Measurements from ENCODE around the gene TRABD2B.

Gene TRABD2B

DNA sequence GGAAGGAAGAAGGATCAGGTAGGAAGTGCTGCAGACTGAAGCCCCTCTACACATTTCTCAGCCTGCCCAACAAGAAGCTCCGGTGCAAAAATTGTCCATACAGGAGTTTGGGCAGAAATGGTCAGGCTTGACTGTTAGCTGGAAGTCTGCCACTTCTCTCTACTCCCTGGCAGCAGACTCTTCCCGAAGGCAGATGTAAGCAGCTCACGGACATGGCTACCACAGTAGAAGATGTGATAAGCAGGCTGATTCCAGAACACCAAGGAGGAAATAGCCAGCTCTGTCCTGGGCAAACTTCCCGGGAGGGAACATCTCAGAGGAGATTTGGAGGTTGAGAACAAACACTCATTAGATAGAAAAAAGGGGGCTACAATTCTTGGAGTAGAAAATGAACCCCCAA lies 52.6 kb downstream of the TRABD2B start:
- POLR2A ChIA-PET: no interaction called here
- DNase-seq (ENCODE audit: extremely low spot score): no peak
- TF ChIP-seq, protein P1, sequence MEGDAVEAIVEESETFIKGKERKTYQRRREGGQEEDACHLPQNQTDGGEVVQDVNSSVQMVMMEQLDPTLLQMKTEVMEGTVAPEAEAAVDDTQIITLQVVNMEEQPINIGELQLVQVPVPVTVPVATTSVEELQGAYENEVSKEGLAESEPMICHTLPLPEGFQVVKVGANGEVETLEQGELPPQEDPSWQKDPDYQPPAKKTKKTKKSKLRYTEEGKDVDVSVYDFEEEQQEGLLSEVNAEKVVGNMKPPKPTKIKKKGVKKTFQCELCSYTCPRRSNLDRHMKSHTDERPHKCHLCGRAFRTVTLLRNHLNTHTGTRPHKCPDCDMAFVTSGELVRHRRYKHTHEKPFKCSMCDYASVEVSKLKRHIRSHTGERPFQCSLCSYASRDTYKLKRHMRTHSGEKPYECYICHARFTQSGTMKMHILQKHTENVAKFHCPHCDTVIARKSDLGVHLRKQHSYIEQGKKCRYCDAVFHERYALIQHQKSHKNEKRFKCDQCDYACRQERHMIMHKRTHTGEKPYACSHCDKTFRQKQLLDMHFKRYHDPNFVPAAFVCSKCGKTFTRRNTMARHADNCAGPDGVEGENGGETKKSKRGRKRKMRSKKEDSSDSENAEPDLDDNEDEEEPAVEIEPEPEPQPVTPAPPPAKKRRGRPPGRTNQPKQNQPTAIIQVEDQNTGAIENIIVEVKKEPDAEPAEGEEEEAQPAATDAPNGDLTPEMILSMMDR (IDR thresholded peaks at IDR 0.05; ENCODE audit: control extremely low read depth, extremely low read depth, low read depth, missing control alignments): no peak
- CTCF ChIA-PET: interaction anchor here (2.3 kb wide), 1 partner anchor 9 kb away, joined by 7 read pairs; no protein-coding TSS in a partner anchor

- ChIA-PET CTCF (no interaction called here), POLR2A (no interaction called here)
- TF ChIP-seq, protein P1 (IDR thresholded peaks at IDR 0.05; ENCODE audit: control extremely low read depth, extremely low read depth, low read depth, missing control alignments): no peak
- DNase-seq (ENCODE audit: extremely low spot score): no peak
Measured at GRCh38 chr1:47942240-47942629, 55.0 kb downstream of the TRABD2B start.

- DNase-seq (ENCODE audit: extremely low spot score): no peak
- ChIA-PET POLR2A (no interaction called here), CTCF (interaction anchor here (0.6 kb wide), 1 partner anchor 504 kb away, joined by 3 read pairs; no protein-coding TSS in a partner anchor)
- TF ChIP-seq, protein P1 (IDR thresholded peaks at IDR 0.05; ENCODE audit: control extremely low read depth, extremely low read depth, low read depth, missing control alignments): no peak
Measured at GRCh38 chr1:47941609-47942239, 55.5 kb downstream of the TRABD2B start.

- ChIA-PET POLR2A (no interaction called here), CTCF (interaction anchor here (1.8 kb wide), 1 partner anchor 14 kb away, joined by 4 read pairs; no protein-coding TSS in a partner anchor)
- no peak for DNase-seq (ENCODE audit: extremely low spot score)
- TF ChIP-seq, protein P1 (IDR thresholded peaks at IDR 0.05; ENCODE audit: control extremely low read depth, extremely low read depth, low read depth, missing control alignments): no peak
Measured at GRCh38 chr1:47940779-47941178, 56.4 kb downstream of the TRABD2B start.

GRCh38 chr1:47940326-47940725 lies 56.9 kb downstream of the TRABD2B start:
- TF ChIP-seq, protein P1 (IDR thresholded peaks at IDR 0.05; ENCODE audit: control extremely low read depth, extremely low read depth, low read depth, missing control alignments): no peak
- ChIA-PET CTCF (interaction anchor here (0.8 to 1.8 kb wide), 2 partner anchors 10 to 14 kb away, joined by 3 to 4 read pairs; no protein-coding TSS in a partner anchor), POLR2A (no interaction called here)
- no peak for DNase-seq (ENCODE audit: extremely low spot score)

- TF ChIP-seq, protein P1 (IDR thresholded peaks at IDR 0.05; ENCODE audit: control extremely low read depth, extremely low read depth, low read depth, missing control alignments): no peak
- no peak for DNase-seq (ENCODE audit: extremely low spot score)
- ChIA-PET CTCF (no interaction called here), POLR2A (no interaction called here)
Measured at GRCh38 chr1:47938520-47938919, 58.7 kb downstream of the TRABD2B start.

All from GM10248 (cell line).